Measurements from ENCODE around the gene PARD3.
"Not testable (repeated sequence)": the region's sequence is repeated elsewhere in the genome, so short reads cannot be mapped to it uniquely, and the experiment has no call there.

The PARD3 gene

GRCh38 chr10:34079702-34080484, 735.2 kb downstream of the PARD3 start:
- DNase-seq (ENCODE audit: low read depth, low spot score) = no peak

- no peak for DNase-seq (ENCODE audit: low read depth, low spot score)
Measured at GRCh38 chr10:34078745-34079470, 736.2 kb downstream of the PARD3 start.

- no peak for DNase-seq (ENCODE audit: low read depth, low spot score)
Measured at GRCh38 chr10:34078017-34078744, 736.9 kb downstream of the PARD3 start.

- DNase-seq (ENCODE audit: low read depth, low spot score) = no peak
Measured at GRCh38 chr10:34076443-34076842, 738.7 kb downstream of the PARD3 start.

GRCh38 chr10:34075254-34075926, 739.7 kb downstream of the PARD3 start:
- no peak for DNase-seq (ENCODE audit: low read depth, low spot score)

DNA sequence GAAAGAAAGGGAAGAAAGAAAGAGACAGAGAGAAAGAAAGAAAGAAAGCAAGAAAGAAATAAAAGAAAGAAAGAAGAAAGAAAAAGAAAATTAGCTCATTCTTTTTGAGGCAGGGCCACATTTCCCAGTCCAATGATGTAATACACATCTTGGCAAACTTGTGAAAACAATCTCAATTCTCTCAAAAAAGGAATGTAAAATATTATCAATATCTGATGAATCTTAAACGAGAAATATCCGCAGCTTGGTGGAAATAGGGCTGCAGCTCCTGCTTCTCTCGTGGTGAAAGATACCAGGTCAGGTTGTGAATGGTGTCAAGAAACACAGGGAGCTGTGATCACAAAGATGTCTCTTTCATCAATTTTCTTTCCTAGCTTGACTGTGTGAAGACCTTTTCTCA, 741.0 kb downstream of the PARD3 start:
- no peak for DNase-seq (ENCODE audit: low read depth, low spot score)

DNA sequence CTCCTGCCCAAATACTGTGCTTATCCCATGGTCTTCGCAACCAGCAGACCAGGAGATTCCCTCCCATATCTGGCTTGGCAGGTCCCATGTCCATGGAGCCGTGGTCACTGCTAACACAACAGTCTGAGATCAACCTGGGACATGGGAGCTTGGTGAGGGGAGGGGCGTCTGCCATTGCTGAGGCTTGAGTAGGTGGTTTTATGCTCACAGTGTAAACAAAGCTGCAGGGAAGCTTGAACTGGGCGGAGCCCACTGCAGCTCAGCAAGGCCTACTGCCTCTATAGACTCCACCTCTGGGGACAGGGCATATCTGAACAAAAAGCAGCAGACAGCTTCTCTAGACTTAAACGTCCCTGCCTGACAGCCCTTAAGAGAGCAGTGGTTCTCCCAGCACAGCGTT, 747.4 kb downstream of the PARD3 start:
- DNase-seq (ENCODE audit: low read depth, low spot score) = not testable (repeated sequence)

DNA sequence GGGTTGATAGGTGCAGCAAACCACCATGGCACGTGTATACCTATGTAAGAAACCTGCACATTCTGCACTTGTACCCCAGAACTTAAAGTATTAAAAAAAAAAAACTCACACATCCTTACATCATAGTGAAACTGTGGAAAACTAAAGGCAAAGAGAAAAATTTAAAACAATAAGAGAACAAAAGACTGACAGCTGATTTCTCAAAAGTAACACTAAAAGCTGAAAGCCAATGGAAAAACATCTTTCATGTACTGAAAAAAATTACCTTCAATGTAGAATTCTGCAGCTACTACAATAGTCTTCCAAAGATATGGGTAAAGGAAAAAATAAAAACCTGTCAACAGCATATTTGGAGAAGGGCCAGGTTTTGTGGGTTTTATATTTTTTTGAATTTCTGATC, 751.5 kb downstream of the PARD3 start:
- DNase-seq (ENCODE audit: low read depth, low spot score) = no peak

DNA sequence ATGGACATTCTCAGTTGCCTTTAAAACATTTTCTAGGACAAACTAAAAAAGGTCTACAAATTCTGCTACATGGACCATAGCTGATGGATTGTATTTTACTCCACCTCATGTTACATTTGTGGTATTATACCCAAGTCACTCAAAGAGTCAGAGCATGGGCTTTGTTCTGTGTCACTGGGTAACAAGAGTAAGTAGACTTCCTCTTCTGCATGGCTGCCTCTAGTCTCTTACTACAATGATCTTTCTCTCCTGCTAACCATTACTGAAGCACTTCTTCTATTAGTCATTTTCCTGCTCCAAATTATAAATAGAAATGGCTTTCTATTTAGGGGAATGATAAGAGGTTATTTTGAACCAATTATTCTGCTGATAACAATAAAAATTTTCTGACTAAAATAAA, 753.3 kb downstream of the PARD3 start:
- no peak for DNase-seq (ENCODE audit: low read depth, low spot score)
